Suppressor macrophage treated with lipopolysaccharide for 1 hour (primary cell): ENCODE results near the gene MVB12A.
A peak's percentile ranks its signal among the peaks of the same experiment; 100 is the strongest.

Experiments used
- DNase-seq, 3 donors: peaks; one replicate each; pipeline ENCODE4 v3.0.0-alpha.2; 2020 to 2022

The MVB12A gene

GRCh38 chr19:17447704-17448130, 27.9 kb downstream of the MVB12A start:
- DNase-seq = no peak

DNA sequence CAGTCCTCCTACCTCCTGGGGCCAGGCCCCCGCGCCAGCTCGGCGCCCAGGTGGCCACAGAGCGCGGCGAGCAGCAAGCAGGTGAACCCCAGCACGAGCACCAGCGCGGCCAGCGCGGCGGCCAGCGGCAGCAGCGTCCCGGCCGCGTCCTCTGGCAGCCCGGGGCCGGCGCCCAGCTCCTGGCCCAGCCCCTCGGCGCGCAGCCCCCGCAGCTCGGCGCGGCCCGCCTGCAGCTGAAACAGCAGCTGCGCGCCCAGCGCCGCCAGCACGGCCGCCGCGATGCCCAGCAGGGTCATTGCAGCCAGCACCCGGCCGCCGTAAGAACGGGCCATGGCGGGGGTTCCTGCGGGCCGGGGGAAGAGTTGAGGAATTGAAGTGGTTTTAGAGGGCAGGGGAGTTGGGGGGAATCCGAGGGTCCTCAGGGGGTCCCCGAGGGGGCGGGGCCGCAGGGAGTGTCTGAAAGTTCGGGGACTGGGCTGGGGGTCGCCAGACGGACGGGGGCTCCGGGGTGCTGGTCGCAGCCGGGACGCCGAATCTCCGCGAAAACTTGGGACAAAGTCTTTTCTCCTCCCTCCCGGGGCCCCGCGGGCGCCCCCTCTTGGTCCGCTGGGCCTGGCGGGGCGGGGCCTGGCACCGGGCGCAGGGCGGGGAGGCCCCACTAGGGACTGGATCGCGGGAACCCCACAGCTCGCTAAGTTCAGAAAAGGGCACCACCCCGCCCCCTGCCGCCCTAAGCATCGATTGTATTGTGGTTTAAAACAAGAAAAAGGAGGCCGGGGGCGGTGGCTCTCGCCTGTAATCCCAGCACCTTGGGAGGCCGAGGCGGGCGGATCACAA, 28.5 kb downstream of the MVB12A start, which contains the start of gene TMEM221:
Gene TMEM221 (minus strand): TSS at position 538 of the 837 bp plus-strand sequence. CDS start 206 bp downstream, at position 332.
- peak; percentile 59 to 92 (median 83) for DNase-seq

GRCh38 chr19:17450264-17451075, 30.6 kb downstream of the MVB12A start:
- DNase-seq = peak in 2 of 3 donors; percentile 32 to 33

- DNase-seq = no peak
These were observed 32.0 kb downstream of the MVB12A start for GRCh38 chr19:17451820-17452219.

- no peak for DNase-seq
These were observed 34.8 kb downstream of the MVB12A start for GRCh38 chr19:17454576-17455071.

DNA sequence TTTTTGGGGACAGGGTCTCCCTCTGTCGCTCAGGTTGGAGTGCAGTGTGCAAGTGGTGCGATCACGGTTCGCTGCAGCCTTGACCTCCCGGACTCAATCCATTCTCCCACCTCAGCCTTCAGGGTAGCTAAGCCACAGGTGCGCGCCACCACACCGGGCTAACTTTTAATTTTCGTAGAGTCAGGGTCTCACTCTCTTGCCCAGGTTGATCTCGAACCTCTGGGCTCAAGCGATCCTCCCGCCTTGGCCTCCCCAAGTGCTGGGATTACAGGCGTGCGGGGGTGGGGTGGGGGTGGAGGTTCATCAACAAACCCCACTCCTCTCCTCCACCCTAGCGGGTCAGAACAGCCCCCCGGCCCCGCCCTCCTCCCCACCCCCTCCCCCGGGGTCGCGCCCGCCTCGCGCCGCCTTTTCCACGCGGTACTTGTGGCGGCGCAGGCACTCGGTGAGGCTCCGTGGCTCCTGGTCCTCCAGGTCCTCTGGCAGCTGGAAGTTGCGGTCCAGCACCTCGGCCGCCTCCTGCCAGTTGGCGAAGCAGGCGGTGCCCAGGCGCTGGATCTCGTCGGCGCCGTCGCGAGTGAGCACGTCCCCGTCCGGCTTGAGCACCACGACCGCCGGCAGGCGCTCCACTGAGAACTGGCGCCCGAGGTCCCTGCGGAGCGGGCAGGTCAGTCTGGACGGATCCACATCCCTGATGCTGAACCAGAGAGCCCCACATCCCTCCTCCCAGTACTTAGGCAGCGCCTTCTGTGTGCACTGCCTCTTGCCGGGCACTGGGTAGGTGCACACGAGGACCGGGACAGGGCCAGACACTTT, 35.7 kb downstream of the MVB12A start:
- peak in 1 of 3 donors; percentile 32 for DNase-seq

DNA sequence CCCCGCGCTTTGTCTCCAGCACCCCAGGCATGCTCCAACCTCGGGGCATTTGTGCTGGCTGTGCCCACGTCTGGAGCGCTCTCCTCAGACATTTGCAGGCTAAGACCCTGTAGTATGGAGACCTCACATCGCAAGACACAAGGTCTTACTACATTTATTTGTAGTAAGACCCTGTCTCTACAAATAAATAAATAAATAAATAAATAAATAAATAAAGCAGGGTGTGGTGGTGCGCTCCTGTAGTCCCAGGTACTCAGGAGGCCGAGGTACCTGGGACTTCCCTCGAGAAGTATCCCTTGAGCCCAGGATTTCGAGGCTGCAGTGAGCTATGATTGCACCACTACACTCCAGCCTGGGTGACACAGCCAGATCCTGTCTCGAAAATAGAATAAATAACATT, 36.3 kb downstream of the MVB12A start:
- no peak for DNase-seq

DNA sequence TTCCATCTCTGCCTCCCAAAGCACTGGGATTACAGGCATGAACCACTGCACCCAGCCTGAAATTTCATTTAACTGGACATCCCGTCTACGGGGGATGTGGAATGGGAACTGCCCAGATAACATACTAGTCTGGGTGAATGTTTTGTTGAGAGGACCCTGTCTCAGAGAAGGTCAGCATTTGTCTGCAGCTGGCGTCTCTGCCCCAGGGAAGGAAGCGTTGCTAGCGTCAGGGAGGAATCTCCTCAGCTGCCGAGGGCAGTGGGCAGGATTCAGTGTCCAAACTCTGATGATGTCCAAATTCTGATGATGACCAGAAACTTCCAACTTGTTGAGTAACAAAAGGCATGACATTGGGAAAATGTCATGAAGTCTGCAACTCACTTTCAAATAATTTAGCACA, 37.8 kb downstream of the MVB12A start:
- no peak for DNase-seq

- DNase-seq = no peak
These were observed 39.1 kb downstream of the MVB12A start for GRCh38 chr19:17458970-17459369.

GRCh38 chr19:17460372-17461230, 40.8 kb downstream of the MVB12A start, which contains the start of gene NXNL1:
Gene NXNL1 (minus strand): TSS chr19:17460926. CDS start chr19:17460869, 57 bp downstream.
- DNase-seq = no peak

DNA sequence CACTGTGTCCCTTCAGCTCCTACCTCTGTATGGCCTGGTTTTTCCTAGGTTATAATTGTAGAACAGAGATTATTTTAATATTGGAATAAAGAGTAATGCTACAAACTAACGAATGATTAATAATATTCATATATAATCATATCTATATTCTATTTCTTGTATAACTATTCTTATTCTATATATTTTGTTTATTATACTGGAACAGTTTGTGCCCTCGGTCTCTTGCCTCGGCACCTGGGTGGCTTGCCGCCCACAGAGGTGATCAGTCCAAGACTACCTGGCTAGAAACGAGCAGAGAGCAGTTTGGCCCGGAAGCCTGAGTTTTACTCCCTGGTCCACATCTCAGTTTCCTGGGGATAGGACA, 46.6 kb downstream of the MVB12A start:
- DNase-seq = no peak

DNA sequence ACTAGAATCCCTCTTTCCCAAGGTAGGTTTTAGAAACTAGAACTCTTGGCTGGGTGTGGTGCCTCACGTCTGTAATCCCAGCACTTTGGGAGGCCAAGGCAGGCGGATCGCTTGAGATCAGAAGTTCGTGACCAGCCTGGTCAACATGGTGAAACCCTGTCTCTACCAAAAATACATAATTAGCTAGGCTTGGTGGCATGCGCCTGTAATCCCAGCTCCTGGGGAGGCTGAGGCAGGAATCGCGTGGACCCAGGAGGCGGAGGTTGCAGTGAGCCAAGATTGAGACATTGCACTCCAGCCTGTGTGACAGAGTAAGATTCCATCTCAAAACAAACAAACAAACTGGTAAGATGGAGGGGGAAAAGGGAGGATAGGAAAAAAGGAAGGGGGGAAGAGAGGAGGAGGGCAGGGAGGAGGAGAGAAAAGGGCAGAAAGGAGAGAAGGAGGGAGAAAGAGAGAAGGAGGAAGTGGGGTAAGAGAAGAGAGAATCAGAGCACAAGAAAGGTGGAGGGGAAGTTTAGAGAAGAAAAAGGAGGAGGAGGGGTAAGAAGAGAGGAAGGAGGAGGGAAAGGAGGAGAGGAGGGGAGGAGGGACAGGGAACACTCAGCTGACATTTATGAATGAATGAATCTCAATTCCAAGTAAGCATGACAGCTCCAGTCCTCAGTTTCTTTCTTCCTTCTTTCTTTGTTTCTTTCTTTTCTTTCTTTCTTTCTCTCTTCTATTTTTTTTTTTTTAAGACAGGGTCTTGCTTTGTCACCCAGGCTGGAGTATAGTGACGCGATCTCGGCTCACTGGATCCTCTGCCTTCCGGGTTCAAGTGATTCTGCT, 47.8 kb downstream of the MVB12A start:
- DNase-seq = no peak

GRCh38 chr19:17468302-17469091, 48.6 kb downstream of the MVB12A start:
- no peak for DNase-seq

- no peak for DNase-seq
These were observed 49.2 kb downstream of the MVB12A start for GRCh38 chr19:17469092-17469480.

GRCh38 chr19:17469481-17470067, 49.7 kb downstream of the MVB12A start:
- DNase-seq = peak; percentile 79 to 95 (median 87)

- peak; percentile 99 for DNase-seq
These were observed 50.4 kb downstream of the MVB12A start, which contains the start of gene SLC27A1 for GRCh38 chr19:17470068-17470841. Gene SLC27A1 (plus strand): TSS chr19:17470524. CDS start chr19:17470541, 17 bp downstream.

GRCh38 chr19:17471410-17472125, 51.7 kb downstream of the MVB12A start:
- DNase-seq = no peak

DNA sequence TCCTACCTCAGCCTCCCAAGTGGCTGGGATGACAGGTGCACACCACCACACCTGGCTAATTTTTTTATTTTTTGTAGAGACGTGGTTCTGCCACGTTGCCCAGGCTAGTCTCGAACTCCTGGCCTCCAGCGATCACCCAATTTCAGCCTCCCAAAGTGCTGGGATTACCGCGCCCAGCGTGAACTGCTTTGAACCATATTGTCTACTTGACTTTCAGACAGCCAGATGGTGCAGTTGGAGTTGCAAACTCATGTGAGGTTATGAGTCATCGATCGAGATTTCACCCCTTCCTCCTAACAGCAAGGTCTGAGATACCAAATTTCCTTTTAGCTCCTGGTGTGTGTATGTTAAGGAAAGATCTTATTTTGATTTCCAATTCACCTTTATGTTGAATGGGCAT, 53.2 kb downstream of the MVB12A start:
- peak; percentile 83 to 89 (median 88) for DNase-seq
